ENCODE data around the gene CTAGE15. TPM values are rescaled to one million over a fixed set of nuclear protein-coding genes. Genes with fewer than 3 reads are reported as not detected.
"Not testable (repeated sequence)": the region's sequence is repeated elsewhere in the genome, so short reads cannot be mapped to it uniquely, and the experiment has no call there.

CTAGE15 gene, protein sequence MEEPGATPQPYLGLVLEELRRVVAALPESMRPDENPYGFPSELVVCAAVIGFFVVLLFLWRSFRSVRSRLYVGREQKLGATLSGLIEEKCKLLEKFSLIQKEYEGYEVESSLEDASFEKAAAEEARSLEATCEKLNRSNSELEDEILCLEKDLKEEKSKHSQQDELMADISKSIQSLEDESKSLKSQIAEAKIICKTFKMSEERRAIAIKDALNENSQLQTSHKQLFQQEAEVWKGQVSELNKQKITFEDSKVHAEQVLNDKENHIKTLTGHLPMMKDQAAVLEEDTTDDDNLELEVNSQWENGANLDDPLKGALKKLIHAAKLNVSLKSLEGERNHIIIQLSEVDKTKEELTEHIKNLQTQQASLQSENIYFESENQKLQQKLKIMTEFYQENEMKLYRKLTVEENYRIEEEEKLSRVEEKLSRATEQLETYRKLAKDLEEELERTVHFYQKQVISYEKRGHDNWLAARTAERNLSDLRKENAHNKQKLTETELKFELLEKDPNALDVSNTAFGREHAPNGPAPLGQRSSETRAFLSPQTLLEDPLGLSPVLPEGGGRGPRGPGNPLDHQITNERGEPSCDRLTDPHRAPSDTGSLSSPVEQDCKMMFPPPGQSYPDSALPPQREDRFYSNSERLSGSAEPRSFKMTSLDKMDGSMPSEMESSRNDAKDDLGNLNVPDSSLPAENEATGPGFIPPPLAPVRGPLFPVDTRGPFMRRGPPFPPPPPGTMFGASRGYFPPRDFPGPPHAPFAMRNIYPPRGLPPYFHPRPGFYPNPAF
- total RNA-seq (2014; rRNA removed; shearing (Covaris generic)) = 0.36 TPM in 1 of 2 replicates, not detected in the other

DNA sequence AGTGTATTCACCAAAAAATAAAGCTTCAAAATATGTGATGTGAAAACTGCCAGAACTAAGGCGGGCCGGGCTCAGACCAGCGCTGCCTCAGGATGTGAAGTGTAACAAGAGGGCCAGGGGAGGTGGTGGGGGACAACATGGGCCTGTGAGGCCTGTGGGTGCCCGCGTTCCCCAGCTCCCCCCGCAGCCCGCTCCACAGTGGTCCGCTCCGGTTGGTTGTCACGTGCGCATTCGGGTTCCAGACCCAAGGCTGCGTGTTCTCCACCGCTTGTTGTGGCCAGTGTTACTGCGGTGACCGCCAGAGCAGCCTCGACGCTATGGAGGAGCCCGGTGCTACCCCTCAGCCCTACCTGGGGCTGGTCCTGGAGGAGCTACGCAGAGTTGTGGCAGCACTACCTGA, at the start of gene CTAGE15:
Gene CTAGE15, plus strand, starts transcription at position 301 of the 400 bp plus-strand sequence. Its CDS starts 17 bp downstream, at position 318.
- DNase-seq (ENCODE audit: low spot score) = not testable (repeated sequence)

DNA sequence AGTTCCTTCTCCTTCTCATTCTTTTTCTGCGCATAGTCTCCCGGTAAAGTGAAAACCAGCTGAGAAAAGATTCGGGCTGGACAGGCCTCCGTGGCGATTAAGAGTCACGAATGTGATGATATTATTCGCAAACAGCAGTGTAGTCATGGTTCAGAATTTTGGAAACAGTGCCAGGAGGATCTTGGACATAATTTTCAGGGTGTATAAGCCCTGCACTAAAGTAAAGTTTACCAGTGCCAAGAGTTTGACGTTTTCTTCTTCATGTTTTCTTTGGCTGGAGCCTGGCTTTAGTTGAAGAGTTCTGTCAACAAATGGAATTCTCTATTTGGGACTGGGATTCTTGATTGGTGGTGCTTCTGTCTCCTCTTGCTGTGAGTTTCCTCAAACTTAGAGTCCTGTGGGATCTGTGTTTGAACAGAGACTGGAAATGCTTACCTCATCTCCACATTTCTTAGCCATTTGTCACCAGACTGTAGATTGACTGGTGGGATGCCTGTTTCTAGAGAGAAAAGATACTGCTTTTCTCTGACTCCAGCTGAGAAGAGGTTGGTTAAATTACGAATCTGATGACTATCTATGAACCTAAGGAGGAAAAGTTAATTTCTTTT, 49.2 kb upstream of the CTAGE15 start:
- not testable (repeated sequence) for DNase-seq (ENCODE audit: low spot score)

DNA sequence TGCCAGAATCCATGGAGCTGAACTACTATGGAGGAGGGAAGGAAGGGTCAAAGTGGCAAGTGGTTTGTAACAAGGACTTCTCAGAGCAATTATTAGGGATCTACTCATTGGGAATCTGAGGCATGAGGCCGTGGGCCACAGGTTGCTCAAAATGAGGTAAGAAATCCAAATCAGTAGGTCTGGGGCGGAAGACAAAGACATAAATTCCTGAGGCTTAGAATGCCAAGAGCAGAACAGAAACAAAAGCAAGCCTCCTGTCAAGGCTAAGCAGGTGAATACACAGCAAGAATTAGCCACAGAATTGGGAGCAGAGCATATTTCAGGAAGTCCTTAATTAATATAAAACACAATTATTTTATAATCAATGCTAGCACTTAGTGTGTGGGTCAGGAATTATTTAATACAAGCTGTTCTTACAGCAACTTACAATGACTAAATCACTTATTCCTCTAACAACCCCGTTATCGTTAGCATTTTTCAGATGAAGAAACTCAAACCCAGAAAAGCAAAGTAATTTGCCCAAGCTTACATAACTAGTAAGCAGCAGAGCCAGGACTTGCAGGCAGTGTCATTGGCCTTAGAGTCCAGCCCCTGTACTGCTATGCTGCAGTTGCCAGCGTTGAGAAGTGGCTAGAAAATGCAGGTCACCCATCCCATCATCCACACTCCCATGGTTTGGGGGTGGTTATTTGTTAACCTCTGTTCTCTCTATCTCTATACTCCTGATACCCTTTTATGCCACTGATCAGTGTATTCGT, 40.3 kb upstream of the CTAGE15 start:
- DNase-seq (ENCODE audit: low spot score) = not testable (repeated sequence)

DNA sequence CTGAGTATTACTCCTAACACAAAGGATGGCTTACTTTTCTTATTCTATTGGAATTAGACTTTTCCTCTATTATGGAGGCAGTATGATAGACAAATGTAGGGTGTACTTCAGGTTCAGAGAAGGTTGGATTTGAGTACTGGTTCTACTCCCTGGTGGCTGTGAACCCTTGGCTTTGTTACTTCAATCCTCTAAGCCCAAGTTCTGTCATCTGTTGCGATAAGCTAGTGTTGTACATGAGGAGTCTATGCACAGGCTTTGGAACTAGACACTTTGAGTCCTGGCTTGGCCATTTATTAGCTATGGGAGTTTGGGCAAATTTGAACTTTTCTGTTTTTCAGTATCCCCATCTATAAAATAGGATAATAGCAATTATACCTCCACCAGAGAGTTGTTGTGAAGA, 39.7 kb upstream of the CTAGE15 start:
- not testable (repeated sequence) for DNase-seq (ENCODE audit: low spot score)

DNA sequence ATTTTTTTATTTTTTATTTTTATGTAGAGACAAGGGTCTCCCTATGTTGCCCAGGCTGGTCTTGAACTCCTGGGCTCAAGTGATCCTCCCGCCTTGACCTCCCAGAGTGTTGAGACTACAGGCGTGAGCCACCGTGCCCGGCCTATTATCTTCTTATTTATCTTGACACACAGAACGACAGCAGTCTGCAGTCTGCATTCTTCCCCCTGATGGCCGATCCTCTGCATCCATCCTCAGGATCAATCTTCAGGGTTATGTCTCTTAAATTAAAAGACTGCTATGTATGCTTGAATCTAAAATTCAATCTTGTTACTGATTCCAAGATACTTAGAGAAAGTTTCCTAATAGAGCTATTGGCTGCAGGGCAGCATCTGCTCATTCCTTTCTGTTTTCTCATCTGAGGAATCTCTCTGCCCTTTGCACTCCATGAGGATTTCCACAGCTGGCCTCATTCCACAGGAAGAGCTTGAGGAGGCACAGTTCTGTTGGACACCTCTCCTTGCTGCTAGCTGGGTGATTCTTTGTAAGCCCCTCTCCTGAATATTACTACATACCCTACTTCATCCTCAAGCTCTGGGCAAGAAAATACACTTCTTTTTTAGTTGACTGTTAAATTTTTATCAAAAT, 38.3 kb upstream of the CTAGE15 start:
- not testable (repeated sequence) for DNase-seq (ENCODE audit: low spot score)

DNA sequence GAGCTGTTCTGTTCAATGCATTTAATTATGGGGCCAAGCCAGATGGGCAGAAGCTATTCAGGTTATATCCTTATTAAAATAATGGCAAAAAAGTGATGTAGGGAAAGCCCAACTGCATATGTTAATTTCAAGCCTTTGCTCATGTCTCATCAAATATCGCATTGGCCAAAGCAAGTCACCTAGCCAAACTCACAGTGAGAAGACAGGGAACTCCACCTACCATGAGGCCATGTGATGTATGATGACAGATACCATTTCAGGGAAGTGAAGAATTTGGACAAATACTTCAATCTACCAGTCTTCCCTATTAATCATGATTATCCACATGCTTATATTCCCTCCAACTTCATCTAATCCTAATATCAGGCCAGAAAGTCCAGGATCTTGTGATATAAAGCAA, 35.2 kb upstream of the CTAGE15 start:
- not testable (repeated sequence) for DNase-seq (ENCODE audit: low spot score)

DNA sequence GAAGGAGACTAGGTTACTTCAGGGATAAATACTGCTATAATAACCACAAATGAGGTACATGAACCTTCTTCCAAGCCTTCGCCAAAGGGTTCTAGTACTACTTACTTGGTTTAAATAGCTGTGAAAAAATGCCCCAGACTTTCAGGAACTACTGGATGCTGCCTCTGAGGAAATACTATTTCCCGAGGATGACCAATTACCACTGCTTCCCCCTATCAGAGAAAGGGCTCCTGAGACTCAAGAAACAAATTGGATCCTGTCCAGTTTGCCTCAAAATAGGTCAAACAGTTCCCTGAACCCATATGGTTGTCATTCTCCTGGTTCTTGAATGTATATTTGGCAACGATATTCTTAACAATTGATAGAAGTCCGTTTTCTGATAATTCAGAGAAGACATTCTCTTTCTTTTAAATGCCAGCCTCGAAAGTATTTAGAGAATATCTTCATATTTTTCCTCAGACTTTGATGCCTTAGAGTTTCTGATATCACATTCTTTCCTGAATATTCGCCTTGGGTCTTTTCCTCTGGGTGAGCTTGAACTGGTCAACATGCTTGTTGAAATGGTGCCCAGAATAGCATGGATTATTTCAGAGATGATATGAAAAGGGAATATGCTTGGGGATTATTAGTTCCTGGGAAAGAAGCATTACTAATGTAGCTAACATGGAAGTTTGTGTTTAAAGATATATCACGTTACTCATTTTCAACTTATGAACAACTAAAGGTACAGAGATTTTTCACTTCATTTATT, 28.1 kb upstream of the CTAGE15 start:
- DNase-seq (ENCODE audit: low spot score) = not testable (repeated sequence)

DNA sequence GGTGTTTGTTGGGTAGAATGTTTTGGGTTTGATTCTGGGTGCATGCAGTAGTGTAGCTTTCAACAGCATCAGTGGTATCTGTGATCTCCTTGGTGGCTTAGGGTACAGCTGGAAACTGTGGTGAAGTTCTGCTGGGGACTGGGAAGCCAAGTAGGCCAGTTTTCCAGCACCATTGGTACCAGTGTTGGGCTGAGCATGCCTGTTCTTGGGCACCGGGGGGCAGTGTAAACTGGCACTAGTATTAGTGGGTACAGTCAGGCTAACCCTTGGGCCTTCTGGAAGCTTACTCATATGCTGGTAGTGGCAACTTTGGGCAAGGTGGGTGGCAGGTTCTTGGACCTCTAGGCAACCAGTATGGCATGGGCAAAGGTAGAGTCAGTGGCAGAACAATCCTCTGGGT, 15.6 kb upstream of the CTAGE15 start:
- not testable (repeated sequence) for DNase-seq (ENCODE audit: low spot score)

DNA sequence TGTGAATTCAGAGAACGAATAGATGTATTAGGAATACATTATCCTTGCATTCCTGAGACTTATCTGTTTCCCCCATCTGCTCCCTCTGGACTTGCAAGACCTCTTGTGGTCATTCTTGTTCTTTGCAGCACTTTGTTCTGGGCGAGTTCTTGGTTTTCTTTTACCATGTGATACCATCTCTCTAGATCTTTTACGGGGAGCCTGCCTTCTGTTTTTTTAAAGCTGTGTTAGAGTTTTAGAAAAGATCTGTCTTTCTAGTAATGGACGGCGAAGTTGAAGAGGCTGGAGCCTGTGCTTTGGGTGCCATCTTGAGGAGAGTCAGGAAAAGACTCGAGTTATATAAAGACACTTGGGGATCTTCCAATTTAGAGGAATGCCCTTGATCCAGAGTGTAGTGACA, 8.3 kb upstream of the CTAGE15 start:
- DNase-seq (ENCODE audit: low spot score) = not testable (repeated sequence)

DNA sequence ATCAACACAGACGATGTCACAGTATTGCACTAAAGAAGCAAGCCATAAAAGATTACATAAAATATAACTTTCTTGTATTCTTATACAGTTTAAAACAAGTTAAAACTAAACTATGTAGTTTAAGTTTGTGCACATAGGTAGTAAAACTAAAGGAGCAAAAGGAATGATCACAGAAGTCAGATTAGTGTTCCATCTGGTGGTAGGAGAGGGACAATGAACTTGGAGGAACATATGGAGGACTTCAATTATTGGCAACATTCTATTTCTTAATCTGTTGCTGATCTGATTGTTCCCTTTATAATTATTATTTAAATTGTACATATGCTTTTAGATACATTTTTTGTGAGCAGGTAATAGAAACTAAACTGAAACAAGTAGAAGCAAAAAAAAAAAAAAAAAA, 5.6 kb upstream of the CTAGE15 start:
- not testable (repeated sequence) for DNase-seq (ENCODE audit: low spot score)

DNA sequence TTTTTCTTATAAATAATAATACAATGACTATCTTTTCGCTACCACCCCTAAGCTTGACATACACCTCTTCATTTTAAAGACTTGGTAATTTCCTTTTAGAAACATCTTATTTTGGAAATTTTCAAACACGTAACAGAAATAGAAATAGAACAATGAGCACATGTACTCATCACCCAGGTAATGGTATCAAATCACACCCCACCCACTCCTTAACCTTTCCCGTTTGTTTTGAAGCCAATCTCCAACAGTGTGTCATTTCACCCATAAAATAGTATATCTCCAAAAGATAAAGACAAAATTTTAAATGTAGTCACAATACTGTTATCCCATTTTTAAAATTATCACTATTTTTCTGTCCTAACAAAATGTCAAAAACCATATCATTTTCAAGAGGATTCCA, 16.6 kb downstream of the CTAGE15 start:
- not testable (repeated sequence) for DNase-seq (ENCODE audit: low spot score)

DNA sequence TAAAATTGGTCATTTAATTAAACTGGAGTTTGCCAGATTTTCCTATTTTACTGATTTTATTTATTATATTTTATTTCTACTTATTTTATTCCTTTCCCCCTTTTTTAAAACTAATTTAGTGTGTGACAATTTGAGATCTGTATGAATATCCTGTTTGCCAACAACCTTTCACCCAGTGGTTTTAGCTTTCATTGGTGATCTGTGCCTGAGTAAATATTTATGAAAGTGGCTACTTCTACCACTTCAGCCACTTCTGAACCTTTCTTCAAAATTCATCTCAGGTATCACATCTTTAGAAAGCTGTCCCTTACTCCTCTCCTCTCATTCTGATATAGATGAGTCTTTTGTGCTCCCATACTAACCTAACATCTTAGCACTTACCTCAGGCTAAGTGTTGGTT, 18.3 kb downstream of the CTAGE15 start:
- not testable (repeated sequence) for DNase-seq (ENCODE audit: low spot score)

DNA sequence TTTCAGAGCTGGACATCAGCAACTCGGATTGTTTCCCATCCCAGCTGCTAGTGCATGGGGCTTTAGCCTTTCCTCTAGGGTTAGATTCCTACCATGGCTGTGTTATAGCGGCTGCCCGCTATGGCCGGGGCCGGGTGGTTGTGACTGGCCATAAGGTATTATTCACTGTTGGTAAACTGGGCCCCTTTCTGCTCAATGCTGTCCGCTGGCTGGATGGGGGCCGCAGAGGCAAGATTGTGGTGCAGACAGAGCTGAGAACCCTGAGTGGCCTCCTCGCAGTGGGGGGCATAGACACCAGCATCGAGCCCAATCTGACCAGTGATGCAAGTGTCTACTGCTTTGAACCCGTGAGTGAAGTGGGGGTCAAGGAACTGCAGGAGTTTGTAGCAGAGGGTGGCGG, 26.5 kb downstream of the CTAGE15 start:
- not testable (repeated sequence) for DNase-seq (ENCODE audit: low spot score)

DNA sequence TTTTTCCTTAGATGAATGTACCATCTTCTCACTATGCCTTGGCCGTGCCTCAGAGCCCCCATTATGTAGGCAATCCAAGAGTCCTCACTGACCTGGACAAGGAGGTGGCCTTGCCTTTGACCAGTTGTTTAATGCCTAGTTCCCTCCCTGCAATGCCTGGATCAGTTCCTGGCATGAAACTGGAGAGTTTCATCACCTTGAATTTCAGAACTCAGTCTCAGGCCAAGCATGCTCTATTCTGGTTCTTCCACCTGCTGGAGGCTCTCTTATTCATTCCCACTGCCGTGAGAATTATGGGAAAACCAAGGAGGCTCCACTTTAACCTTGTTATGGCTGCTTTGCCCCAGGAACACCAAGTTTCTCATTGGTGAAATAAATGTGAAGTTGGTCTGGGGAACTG, 31.9 kb downstream of the CTAGE15 start:
- not testable (repeated sequence) for DNase-seq (ENCODE audit: low spot score)

DNA sequence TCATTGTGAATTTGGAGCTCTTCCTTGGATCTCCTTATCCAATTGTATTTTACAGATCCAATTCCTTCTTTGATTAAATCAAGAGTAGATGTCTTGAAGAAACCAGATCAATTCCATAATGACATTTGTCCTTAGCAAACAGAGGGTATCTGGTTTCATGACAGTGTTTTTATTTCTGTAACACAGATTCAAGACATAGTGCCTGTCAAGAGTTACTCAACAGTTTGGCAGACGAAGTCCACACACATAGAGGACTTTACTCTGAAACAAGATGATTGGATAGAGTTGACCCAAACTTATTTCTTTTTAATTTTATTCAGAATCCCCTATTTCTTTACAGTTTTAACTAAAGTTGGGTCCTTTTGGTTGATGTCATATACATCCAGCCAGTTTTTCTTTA, 34.5 kb downstream of the CTAGE15 start:
- DNase-seq (ENCODE audit: low spot score) = not testable (repeated sequence)

DNA sequence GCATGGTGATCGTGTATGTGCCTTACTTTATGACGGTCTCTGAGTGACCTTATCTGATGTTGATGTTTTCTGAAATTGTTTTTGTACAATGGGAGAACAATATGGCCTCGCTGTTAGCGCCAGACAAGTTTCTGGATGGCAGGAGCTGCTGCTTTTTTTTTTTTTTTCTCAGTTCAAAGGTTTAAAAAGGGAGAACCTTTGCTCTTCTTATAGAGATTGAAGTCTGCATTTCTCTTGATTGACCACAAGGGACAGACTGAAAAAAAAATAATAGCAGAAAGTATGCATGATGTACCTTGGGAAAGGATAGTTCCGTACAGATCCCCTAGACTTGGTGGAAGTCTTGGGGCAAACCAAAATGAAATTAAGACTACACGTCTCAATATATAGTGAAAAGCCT, 43.9 kb downstream of the CTAGE15 start:
- DNase-seq (ENCODE audit: low spot score) = not testable (repeated sequence)

DNA sequence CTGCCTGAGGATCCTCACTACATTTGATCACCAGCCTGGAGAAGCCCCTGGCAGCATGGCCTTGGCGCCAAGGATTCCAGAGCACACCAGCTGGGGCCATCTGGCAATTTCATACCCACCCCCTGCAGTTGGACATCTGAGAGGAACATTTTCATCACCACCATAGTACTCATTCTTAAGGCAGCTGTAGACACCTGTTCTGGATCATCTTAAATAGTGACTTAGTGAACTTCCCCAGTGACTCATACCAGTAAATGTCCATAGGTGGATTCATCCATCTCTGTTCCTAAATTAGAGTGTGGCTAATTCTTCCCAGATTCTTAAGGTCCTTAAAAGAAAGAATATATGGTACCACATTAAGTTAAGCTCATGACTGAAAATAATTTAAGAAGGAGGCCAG, 45.6 kb downstream of the CTAGE15 start:
- DNase-seq (ENCODE audit: low spot score) = not testable (repeated sequence)

DNA sequence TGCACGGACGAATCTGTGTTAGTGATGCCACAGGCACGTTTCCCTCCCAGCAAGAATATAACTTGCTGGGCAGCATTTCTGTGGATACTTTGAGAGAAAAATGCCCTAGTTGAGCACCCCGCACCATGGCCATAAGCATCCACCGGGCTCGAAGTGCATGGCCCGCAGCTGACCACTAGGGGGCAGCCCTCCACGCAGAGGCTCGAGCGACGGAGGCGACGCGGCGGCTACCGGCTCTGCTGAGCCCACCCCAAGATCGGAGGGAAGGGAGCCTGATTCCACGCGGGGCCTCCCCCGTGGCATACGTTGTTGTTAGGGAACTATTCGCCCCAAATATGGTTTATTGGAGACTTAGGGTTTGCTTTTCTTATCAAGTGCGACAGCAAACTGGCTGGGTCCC, 48.5 kb downstream of the CTAGE15 start:
- not testable (repeated sequence) for DNase-seq (ENCODE audit: low spot score)

DNA sequence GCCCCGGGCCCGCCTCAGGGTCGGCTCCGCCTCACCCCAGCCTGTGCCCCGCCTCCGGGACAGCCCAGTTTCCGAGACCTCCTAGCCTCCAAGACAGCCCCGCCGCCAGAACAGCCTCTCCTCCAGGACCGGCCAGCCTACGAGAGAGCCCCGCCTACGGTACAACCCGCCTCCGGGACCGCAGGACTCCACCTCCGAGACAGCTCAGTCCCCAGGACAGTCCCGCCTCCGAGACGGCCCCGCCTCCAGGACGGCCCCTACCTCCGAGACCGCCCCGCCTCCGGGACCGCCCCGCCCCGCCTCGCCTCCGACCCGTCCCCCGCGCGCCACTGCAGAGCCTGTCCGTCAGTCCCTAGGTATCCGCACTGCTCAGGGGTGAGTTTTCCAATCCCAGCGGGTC, 49.0 kb downstream of the CTAGE15 start, which contains the start of gene TCAF2:
Gene TCAF2, plus strand, starts transcription at position 329 of the 400 bp plus-strand sequence.
- not testable (repeated sequence) for DNase-seq (ENCODE audit: low spot score)

DNA sequence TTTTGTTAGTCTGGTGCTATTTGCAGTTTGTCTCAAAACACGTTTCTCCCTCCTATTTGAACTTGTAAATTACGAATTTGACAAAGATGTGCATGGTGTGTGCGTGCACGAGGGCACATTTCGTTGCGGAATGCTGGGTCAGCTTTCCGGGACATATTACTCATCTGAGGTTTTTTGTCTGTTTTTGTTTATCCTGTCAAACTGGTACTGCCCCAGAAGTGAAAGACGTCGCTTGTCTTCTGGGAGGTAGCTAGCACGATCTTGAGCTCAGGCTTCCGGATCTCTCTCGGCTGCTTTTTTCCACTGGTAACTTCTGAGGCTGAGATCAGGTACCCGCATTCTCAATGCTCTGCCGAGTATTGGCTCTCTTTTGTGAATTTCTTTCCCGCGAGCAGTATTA, 49.6 kb downstream of the CTAGE15 start:
- DNase-seq (ENCODE audit: low spot score) = not testable (repeated sequence)

All from A172 (cell line).